Activated CD4-positive, alpha-beta T cell treated with anti-CD3 and anti-CD28 coated beads for 36 hours (primary cell): ENCODE data around the gene PTPRK. TPM values are rescaled to one million over a fixed set of nuclear protein-coding genes. Genes with fewer than 3 reads are reported as not detected.

Source experiments
- ATAC-seq: fragments of 200-7000 bp; cut with Tn5 transposase; one replicate; pipeline ENCODE4 v1.10.0; 2021; ENCODE audit warnings: mild to moderate bottlenecking, moderate library complexity
- CTCF ChIA-PET: fragments of 350-600 bp; sonication (Branson Sonifier 250); formaldehyde crosslinking; loops from one replicate; lab custom pipeline; 2021; ENCODE audit warnings: antibody characterized with exemption; lab: Charles Lee
- POLR2A ChIA-PET: fragments of 350-600 bp; sonication (Branson Sonifier 250); formaldehyde crosslinking; loops from one replicate; lab custom pipeline; 2021; ENCODE audit warnings: antibody characterized with exemption, inconsistent platforms; lab: Charles Lee
- DNase-seq: peaks from one replicate; pipeline ENCODE4 v3.0.0-alpha.2; 2020
- H3K27ac Mint-ChIP-seq: one replicate; pipeline ENCODE4 v1.8.0; 2021; ENCODE audit warnings: mixed read lengths
- H3K27me3 Mint-ChIP-seq: one replicate; pipeline ENCODE4 v1.8.0; 2021; ENCODE audit warnings: mixed read lengths
- H3K36me3 Mint-ChIP-seq: one replicate; pipeline ENCODE4 v1.8.0; 2021; ENCODE audit warnings: low read depth, mixed read lengths
- H3K4me1 Mint-ChIP-seq: one replicate; pipeline ENCODE4 v1.8.0; 2021; ENCODE audit warnings: mixed read lengths
- H3K4me3 Mint-ChIP-seq: one replicate; pipeline ENCODE4 v1.8.0; 2021; ENCODE audit warnings: mild to moderate bottlenecking, moderate library complexity, mixed read lengths
- H3K9me3 Mint-ChIP-seq: one replicate; pipeline ENCODE4 v1.8.0; 2021; ENCODE audit warnings: low read depth, mixed read lengths
- intact Hi-C, 2 experiments: fragments of 100-400 bp; cut with DNase I in 1 of 2; cut with micrococcal nuclease in 1 of 2; formaldehyde crosslinking; loops; one replicate each; pipeline versions ENCODE4 v1.14.2 to v1.15.1; 2022 to 2024; cut with DNase I, micrococcal nuclease
- total RNA-seq, 2 experiments: library from RNA; stranded (reverse); gene quantifications; one replicate each; pipeline ENCODE4 v1.2.3, GENCODE V29; 2021

The PTPRK gene
- total RNA-seq, 2 experiments from 2014 or later: 4.1 to 5.0 TPM

DNA sequence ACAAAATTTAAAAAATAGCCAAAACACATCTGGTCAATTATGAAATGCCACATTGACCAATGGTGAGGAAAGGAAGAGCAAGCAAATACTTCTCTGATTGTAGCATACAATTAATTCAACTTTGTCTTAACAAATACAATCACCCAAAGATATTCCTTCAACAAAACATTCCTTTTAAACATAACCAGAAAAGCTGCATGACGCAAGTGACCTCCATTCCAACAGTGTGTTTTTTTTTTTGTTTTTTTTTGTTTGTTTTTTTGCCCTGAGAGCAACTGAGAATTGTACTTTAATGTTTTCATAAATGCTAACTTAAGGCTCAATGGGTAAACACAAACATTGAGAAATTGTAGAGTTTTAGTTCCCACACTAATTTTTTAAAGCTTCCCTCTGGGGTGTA is 184.4 kb downstream of the PTPRK start:
- intact Hi-C loops: no loop called here
- H3K36me3 Mint-ChIP-seq: no peaks in the 10 kb centered on the region
- DNase-seq (no peak), ATAC-seq (no peak)
- CTCF ChIA-PET: interaction anchor here (0.6 to 1.4 kb wide), 4 partner anchors 8 to 598 kb away, joined by 3 to 4 read pairs (median 3); no protein-coding TSS in a partner anchor
- no peaks in the 10 kb centered on the region for H3K4me1 Mint-ChIP-seq
- POLR2A ChIA-PET: no interaction called here
- no peak overlapping the region for H3K27ac Mint-ChIP-seq
- H3K9me3 Mint-ChIP-seq: no peaks in the 10 kb centered on the region
- H3K4me3 Mint-ChIP-seq: no peak overlapping the region
- H3K27me3 Mint-ChIP-seq: no peaks in the 10 kb centered on the region

DNA sequence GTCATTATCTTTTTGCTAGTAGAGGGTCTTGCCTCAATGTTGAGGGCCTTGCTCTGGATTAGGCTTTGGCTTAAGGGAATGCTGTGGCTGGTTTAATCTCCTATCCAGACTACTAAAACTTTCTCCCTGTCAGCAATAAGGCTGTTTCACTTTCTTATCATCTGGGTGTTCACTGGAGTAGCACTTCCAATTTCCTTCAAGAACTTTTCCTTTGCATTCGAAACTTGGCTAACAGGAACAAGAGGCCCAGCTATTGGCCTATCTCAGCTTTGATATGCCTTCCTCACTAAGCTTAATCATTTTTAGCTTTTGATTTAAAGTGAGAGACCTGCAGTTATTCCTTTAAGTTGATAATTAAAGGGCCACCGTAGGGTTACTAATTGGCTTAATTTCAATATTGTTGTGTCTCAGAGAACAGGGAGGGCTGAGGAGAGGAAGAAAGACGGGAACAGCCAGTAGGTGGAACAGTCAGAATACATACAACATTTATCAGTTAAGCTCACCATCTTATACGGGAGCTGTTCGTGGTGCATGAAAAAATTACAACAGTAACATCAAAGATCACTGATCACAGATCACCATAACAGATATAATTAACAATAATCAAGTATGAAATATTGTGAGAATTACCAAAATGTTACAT is 186.7 kb downstream of the PTPRK start:
- Mint-ChIP-seq H3K36me3 (no peaks in the 10 kb centered on the region), H3K27ac (no peak overlapping the region), H3K4me1 (no peaks in the 10 kb centered on the region), H3K4me3 (no peak overlapping the region), H3K27me3 (no peaks in the 10 kb centered on the region), H3K9me3 (no peaks in the 10 kb centered on the region)
- intact Hi-C loops: no loop called here
- DNase-seq (no peak), ATAC-seq (no peak)
- ChIA-PET CTCF (no interaction called here), POLR2A (no interaction called here)

DNA sequence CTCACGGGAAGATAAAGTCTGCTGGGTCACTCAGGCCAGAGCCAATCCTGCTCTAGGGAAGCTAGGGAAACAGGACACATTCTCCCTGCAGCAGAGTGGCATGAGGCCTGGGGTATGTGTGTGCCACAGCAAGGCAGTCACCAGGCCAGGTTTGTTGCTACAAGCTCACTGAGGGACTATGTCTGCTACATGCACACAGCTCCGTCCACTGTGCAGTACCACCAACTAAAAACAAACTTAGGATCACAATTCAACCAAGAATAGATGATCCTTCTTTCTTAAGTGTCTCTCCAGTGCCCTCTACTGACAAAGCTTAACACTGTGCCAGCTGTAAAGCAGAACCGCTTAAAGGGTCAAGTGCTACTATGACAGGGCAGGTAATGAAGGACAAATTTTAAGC is 192.5 kb downstream of the PTPRK start:
- Mint-ChIP-seq H3K9me3 (no peaks in the 10 kb centered on the region), H3K4me1 (no peaks in the 10 kb centered on the region), H3K27me3 (no peaks in the 10 kb centered on the region), H3K36me3 (no peaks in the 10 kb centered on the region), H3K4me3 (no peak overlapping the region), H3K27ac (no peak overlapping the region)
- peak; percentile 80 for ATAC-seq
- ChIA-PET CTCF (interaction anchor here (0.6 to 1.7 kb wide), 14 partner anchors 9 to 780 kb away, joined by 3 to 22 read pairs (median 4); no protein-coding TSS in a partner anchor), POLR2A (no interaction called here)
- intact Hi-C loops: loop anchor here (1.0 to 5.0 kb wide), 7 partner anchors 426 to 924 kb away; partner anchors contain the start of gene THEMIS (in 1 of the 2)
- DNase-seq: peak; percentile 30

DNA sequence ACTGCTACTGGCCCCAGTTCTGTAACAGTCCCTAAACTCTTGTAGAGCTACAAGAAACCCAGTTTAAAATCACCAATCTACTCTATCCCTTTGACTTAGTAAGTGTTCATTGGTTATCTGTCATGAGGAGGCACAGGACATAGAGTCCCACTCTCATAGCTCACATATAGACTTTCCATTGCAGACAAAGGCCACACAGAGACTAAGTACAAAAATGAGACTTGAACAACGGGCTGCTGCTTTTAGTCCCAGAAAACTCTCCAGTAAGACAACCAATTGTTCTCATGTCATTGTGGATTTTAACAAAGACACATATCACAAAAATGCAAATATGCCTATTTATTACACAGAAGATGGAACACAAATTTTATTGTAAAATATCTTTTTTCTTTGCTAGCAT is 197.4 kb downstream of the PTPRK start:
- ATAC-seq: no peak
- DNase-seq: no peak
- ChIA-PET POLR2A (no interaction called here), CTCF (no interaction called here)
- no peak overlapping the region for H3K27ac Mint-ChIP-seq
- no peaks in the 10 kb centered on the region for H3K9me3 Mint-ChIP-seq
- no peaks in the 10 kb centered on the region for H3K4me1 Mint-ChIP-seq
- no peak overlapping the region for H3K4me3 Mint-ChIP-seq
- H3K36me3 Mint-ChIP-seq: no peaks in the 10 kb centered on the region
- H3K27me3 Mint-ChIP-seq: no peaks in the 10 kb centered on the region
- intact Hi-C loops: no loop called here

DNA sequence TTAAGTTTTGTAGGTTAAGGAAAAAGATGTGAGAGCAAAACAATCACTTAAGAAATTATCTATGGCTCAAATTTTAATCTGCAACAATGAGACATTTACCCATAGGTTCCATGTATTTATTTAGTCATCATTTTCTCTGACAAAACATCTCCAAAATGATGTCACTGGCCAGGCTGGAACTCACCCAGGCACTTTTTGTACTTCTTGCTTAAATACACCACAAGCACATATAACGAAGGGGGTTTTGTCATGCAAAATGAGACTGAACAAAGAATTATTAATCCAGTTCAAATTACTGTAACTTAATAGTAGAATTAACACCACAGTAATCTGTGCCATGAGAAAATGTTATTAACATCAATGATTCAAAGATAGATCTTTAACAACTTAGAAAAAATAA is 200.5 kb downstream of the PTPRK start:
- no peak overlapping the region for H3K4me3 Mint-ChIP-seq
- CTCF ChIA-PET: no interaction called here
- H3K27ac Mint-ChIP-seq: no peak overlapping the region
- H3K9me3 Mint-ChIP-seq: no peaks in the 10 kb centered on the region
- no peak for DNase-seq
- H3K27me3 Mint-ChIP-seq: no peaks in the 10 kb centered on the region
- POLR2A ChIA-PET: no interaction called here
- no peak for ATAC-seq
- no peaks in the 10 kb centered on the region for H3K4me1 Mint-ChIP-seq
- intact Hi-C loops: no loop called here
- no peaks in the 10 kb centered on the region for H3K36me3 Mint-ChIP-seq

DNA sequence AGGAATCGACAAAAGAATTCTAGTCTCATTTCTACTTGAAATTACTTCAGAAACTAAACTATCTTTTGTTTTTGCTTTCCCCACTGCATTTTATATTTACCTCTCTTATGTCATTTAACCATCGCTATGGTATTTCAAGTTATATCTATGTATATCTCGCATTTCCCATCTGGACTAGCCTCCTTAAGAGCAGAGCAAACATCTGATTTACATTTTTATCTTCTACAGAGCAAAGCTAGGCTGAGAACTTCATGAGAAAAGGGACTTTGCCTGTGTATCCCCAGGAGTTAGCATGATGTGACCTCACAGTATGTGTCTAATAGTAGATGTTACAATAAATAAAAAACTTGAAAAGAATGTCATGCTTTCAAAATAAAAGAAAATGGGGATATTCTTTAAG is 201.2 kb downstream of the PTPRK start:
- no peaks in the 10 kb centered on the region for H3K27me3 Mint-ChIP-seq
- H3K4me3 Mint-ChIP-seq: no peak overlapping the region
- no peak overlapping the region for H3K27ac Mint-ChIP-seq
- no peaks in the 10 kb centered on the region for H3K4me1 Mint-ChIP-seq
- intact Hi-C loops: no loop called here
- ChIA-PET CTCF (no interaction called here), POLR2A (no interaction called here)
- no peaks in the 10 kb centered on the region for H3K9me3 Mint-ChIP-seq
- ATAC-seq (no peak), DNase-seq (no peak)
- no peaks in the 10 kb centered on the region for H3K36me3 Mint-ChIP-seq

DNA sequence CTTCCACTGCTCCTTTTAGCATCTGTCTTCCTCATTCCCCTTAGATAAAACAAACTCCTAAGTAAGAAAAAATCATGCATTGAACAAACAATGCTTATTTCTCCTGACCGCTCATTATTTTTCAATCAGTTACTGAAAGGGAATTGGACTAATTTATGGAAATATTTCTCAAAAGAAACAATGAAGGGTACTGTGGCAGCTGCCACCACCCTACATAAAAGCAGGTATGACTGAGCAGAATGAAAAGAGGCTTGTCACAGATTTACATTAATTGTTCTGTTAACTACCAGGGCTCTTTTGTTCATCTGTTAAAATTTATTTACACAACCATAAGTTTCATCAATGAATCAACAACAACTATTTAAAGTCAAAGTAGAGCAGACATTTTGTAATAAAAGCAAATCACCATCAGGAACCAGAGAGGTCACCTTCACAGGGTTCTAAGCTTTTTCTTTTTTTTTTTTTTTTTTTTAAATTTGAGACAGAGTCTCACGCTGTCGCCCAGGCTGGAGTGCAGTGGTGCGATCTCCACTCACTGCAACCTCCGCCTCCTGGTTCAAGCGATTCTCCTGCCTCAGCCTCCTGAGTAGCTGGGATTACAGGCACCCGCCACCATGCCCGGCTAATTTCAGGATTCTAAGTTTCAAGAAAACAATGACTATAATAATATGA is 204.0 kb downstream of the PTPRK start:
- Mint-ChIP-seq H3K36me3 (no peaks in the 10 kb centered on the region), H3K9me3 (no peaks in the 10 kb centered on the region), H3K27me3 (no peaks in the 10 kb centered on the region), H3K27ac (no peak overlapping the region), H3K4me3 (no peak overlapping the region), H3K4me1 (peaks cover 5% of the 10 kb centered on the region)
- DNase-seq (no peak), ATAC-seq (no peak)
- ChIA-PET CTCF (no interaction called here), POLR2A (no interaction called here)
- intact Hi-C loops: no loop called here

DNA sequence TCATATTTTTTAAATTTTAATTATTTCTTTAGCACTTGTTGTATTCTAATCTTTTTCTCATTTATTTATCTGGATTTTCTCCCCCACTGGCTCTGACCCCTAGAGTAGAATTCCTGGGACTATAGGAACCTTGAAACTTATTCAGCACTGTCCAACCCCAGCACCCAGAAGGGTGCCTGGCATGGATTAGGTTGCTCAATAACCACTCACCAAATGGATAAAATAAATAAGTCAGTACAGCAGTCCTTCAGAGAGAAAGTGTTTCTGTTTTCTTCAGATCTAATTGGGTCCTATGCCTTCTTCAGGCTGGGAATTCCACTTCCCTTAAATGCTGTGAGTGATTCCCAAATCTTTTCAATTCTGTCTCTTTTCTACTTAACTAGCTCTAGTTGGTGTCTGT is 206.2 kb downstream of the PTPRK start:
- Mint-ChIP-seq H3K9me3 (no peaks in the 10 kb centered on the region), H3K27me3 (no peaks in the 10 kb centered on the region), H3K4me3 (no peak overlapping the region), H3K36me3 (no peaks in the 10 kb centered on the region), H3K4me1 (peaks cover 5% of the 10 kb centered on the region), H3K27ac (no peak overlapping the region)
- intact Hi-C loops: no loop called here
- ChIA-PET POLR2A (interaction anchor here (0.6 kb wide), 1 partner anchor 707 kb away, joined by 5 read pairs; no protein-coding TSS in a partner anchor), CTCF (interaction anchor here (0.8 kb wide), 1 partner anchor 746 kb away, joined by 4 read pairs; no protein-coding TSS in a partner anchor)
- no peak for DNase-seq
- ATAC-seq: no peak

DNA sequence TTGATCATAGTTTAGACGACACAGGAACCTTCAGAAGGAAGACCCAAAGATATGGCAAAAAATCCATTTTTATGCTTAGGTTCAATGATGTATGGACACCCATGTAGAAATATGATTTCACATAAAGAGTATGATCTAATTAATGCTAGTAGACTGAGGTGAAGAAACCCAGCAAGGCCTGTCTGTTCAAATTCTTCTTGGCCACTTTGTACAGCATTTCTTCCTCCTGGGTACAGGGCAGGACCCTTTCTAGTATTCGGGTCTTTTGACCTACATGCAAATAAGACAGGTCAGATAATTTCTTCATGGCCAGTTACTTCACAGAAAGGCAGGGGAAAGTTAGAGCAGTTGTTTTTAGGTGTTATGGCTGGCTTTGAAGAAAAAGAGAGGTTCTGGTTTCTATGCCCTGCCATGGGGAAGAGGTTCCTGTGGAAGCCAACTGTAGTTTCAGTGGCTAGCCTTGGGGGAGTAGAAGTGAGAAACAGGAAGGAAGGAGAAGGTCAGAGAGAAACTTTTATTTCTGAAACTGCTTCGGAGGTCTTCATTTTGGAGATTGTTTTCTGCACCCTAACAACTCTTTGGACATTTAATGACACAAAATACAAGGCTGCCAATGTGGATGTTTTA is 208.3 kb downstream of the PTPRK start:
- ATAC-seq: no peak
- POLR2A ChIA-PET: no interaction called here
- CTCF ChIA-PET: interaction anchor here (0.6 kb wide), 1 partner anchor 21 kb away, joined by 3 read pairs; no protein-coding TSS in a partner anchor

DNA sequence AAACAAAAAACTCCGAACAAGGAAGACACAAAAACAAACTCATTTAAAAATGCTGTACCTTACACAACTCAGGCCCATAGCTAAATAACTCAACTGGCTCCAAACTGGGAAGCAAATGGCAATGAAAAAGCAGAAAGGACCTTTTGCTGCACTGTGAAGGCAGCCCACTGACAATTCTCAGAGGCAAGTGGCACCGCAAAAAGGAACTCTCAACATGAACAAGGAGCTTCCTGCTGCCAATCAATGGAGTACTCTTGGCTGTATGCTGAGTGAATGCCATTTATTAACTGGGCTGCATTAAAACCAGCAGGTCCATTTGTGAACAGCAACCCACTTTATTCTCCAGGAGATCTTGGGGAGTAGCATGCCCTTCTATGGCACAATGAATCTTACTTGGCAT is 209.9 kb downstream of the PTPRK start:
- no peak for DNase-seq
- POLR2A ChIA-PET: no interaction called here
- H3K4me1 Mint-ChIP-seq: peaks cover 5% of the 10 kb centered on the region
- no peak overlapping the region for H3K4me3 Mint-ChIP-seq
- H3K27ac Mint-ChIP-seq: no peak overlapping the region
- H3K9me3 Mint-ChIP-seq: no peaks in the 10 kb centered on the region
- H3K27me3 Mint-ChIP-seq: no peaks in the 10 kb centered on the region
- intact Hi-C loops: no loop called here
- no peaks in the 10 kb centered on the region for H3K36me3 Mint-ChIP-seq
- no peak for ATAC-seq
- CTCF ChIA-PET: no interaction called here

More for the DNA sequence above, 208.3 kb downstream of the PTPRK start:
- DNase-seq: no peak
- Mint-ChIP-seq H3K9me3 (no peaks in the 10 kb centered on the region), H3K4me1 (peaks cover 5% of the 10 kb centered on the region), H3K36me3 (no peaks in the 10 kb centered on the region), H3K4me3 (no peak overlapping the region), H3K27ac (no peak overlapping the region), H3K27me3 (no peaks in the 10 kb centered on the region)
- intact Hi-C loops: no loop called here

DNA sequence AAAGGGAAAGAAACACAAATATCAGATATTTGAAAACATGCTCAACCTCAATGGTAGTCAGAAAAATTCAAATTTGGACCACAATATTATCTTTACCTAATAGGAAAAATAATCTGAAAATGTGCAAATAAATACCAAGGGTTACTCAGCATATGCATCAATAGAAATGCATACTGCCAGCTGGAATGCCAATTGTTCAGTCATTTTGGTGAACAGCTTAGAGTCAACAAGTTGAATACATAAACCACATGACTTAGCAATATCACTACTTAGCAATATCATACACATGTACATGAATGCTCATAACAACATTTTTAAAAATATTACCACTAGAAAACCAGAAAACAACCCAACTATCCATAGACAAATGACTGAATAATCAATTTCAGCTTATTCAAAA is 212.7 kb downstream of the PTPRK start:
- no peaks in the 10 kb centered on the region for H3K36me3 Mint-ChIP-seq
- peaks cover 7% of the 10 kb centered on the region for H3K4me1 Mint-ChIP-seq
- ATAC-seq: no peak
- intact Hi-C loops: no loop called here
- POLR2A ChIA-PET: interaction anchor here (0.6 kb wide), 1 partner anchor 487 kb away, joined by 3 read pairs; no protein-coding TSS in a partner anchor
- no peak overlapping the region for H3K27ac Mint-ChIP-seq
- peaks cover under 1% of the 10 kb centered on the region for H3K9me3 Mint-ChIP-seq
- CTCF ChIA-PET: no interaction called here
- no peak overlapping the region for H3K4me3 Mint-ChIP-seq
- DNase-seq: no peak
- no peaks in the 10 kb centered on the region for H3K27me3 Mint-ChIP-seq
